Spleen (tissue), 11 donors: Measurements from ENCODE around the gene FAM53B. TPM values are rescaled to one million over a fixed set of nuclear protein-coding genes. Genes with fewer than 3 reads are reported as not detected.
A peak's percentile ranks its signal among the peaks of the same experiment; 100 is the strongest.

Experiments used
- DNase-seq: peaks from one replicate; pipeline ENCODE4 v3.0.0-alpha.2; 2020
- H3K27ac ChIP-seq, 8 donors: fragments of 200-600 bp; sonication (generic) in 7 of 8; 1 replicate in 4 of 8; 2 replicates in 4 of 8; pipeline versions ENCODE4 v1.5.0 to v1.8.0; 2016 to 2021; ENCODE audit warnings: inconsistent platforms in 4 of 8, mild to moderate bottlenecking in 4 of 8, moderate library complexity in 1 of 8
- H3K27me3 ChIP-seq, 7 donors: fragments of 200-600 bp; sonication (generic) in 6 of 7; replicated peaks in 1 of 7; 1 replicate in 4 of 7; 2 replicates in 3 of 7; pipeline versions ENCODE4 v1.5.0 to v1.8.0; 2016 to 2021; ENCODE audit warnings: inconsistent platforms in 3 of 7, mild to moderate bottlenecking in 1 of 7
- H3K36me3 ChIP-seq, 6 donors: fragments of 200-600 bp; sonication (generic) in 5 of 6; 1 replicate in 4 of 6; 2 replicates in 2 of 6; pipeline versions ENCODE4 v1.5.0 to v1.8.0; 2016 to 2021; ENCODE audit warnings: inconsistent platforms in 2 of 6
- H3K4me1 ChIP-seq, 6 donors: fragments of 200-600 bp; sonication (generic) in 5 of 6; 1 replicate in 3 of 6; 2 replicates in 3 of 6; pipeline versions ENCODE4 v1.5.0 to v1.8.0; 2016 to 2021; ENCODE audit warnings: inconsistent platforms in 3 of 6
- H3K4me3 ChIP-seq, 8 donors: fragments of 200-600 bp; sonication (generic) in 7 of 8; 1 replicate in 4 of 8; 2 replicates in 4 of 8; pipeline versions ENCODE4 v1.5.0 to v1.8.0; 2016 to 2021; ENCODE audit warnings: inconsistent platforms in 4 of 8, mild to moderate bottlenecking in 4 of 8, moderate library complexity in 2 of 8
- H3K9me3 ChIP-seq, 8 donors: fragments of 200-600 bp; sonication (generic) in 7 of 8; 1 replicate in 4 of 8; 2 replicates in 4 of 8; pipeline versions ENCODE4 v1.5.0 to v1.8.0; 2016 to 2021; ENCODE audit warnings: inconsistent platforms in 4 of 8
- POLR2A ChIP-seq, 3 donors: fragments of 450-650 bp; IDR thresholded peaks; one replicate each; pipeline ENCODE4 v1.5.1; 2017; ENCODE audit warnings: antibody characterized with exemption in 3 of 3, mild to moderate bottlenecking in 1 of 3
- POLR2AphosphoS5 ChIP-seq, 3 donors: sonication (generic); formaldehyde crosslinking; IDR thresholded peaks; one replicate each; pipeline ENCODE4 v1.5.1; 2017; ENCODE audit warnings: antibody characterized with exemption in 3 of 3
- WGBS, 5 donors: extraction: QIAGEN DNeasy Blood & Tissue Kit in 3 of 5; methylation state at CpG; one replicate each; pipeline versions ENCODE4 v1.1.5 to v1.1.7; 2013 to 2018; 5-methylcytosine and 5-hydroxymethylcytosine counted together
- intact Hi-C: fragments of 100-400 bp; cut with DNase I; formaldehyde crosslinking; loops from one replicate; pipeline ENCODE4 v1.15.0; 2023; ENCODE audit warnings: low total_unique reads
- polyA plus RNA-seq, 3 donors: library from polyadenylated mRNA; stranded (reverse); fragments of 200-250 nt; gene quantifications; one replicate each; pipeline ENCODE4 v1.2.1, GENCODE V29; 2013
- total RNA-seq, 7 donors: library from RNA; depleted of rRNA in 3 of 7; stranded (reverse); fragments of >200 nt in 3 of 7; fragmentation: NEBNext Ultra II Directional in 4 of 7; extraction: Animal tissue kit (Norgen Biotek cat#: 25700) in 4 of 7; gene quantifications; one replicate each; pipeline versions ENCODE4 v1.1.0 to v1.2.1, GENCODE V29; 2016 to 2021
- TF ChIP-seq, protein P1 (sequence below), 11 experiments: fragments of 200-600 bp in 7 of 11; fragments of 450-650 bp in 4 of 11; sonication (generic) in 4 of 11; IDR thresholded peaks in 8 of 11; conservative IDR thresholded peaks in 3 of 11; 1 replicate in 7 of 11; 2 replicates in 4 of 11; pipeline versions ENCODE4 v1.4.0 to v1.8.0; 2016 to 2021; ENCODE audit warnings: antibody characterized with exemption in 11 of 11, inconsistent platforms in 4 of 11, mild to moderate bottlenecking in 1 of 11
- donor health status: healthy with polysubstance abuse.
- donor health status: DM: no; HTN: no; CAD: no; lungs with moderate emphysema.
- donor health status: DM: no; HTN: no; CAD: no.
- donor health status: Bipolar disorder and iron deficiency.
- donor health status: healthy.
- donor health status: DM: no; HTN: no; CAD: no.
- donor health status: DM: yes; HTN: yes; CAD: no.

The FAM53B gene
- total and polyA plus RNA-seq, 10 donors: 13.3 to 94.0 (median 56.2) TPM

GRCh38 chr10:124695259-124695658 lies 48.9 kb downstream of the FAM53B start:
- no peak for TF ChIP-seq POLR2AphosphoS5 (IDR thresholded peaks at IDR 0.05)
- TF ChIP-seq, protein P1, sequence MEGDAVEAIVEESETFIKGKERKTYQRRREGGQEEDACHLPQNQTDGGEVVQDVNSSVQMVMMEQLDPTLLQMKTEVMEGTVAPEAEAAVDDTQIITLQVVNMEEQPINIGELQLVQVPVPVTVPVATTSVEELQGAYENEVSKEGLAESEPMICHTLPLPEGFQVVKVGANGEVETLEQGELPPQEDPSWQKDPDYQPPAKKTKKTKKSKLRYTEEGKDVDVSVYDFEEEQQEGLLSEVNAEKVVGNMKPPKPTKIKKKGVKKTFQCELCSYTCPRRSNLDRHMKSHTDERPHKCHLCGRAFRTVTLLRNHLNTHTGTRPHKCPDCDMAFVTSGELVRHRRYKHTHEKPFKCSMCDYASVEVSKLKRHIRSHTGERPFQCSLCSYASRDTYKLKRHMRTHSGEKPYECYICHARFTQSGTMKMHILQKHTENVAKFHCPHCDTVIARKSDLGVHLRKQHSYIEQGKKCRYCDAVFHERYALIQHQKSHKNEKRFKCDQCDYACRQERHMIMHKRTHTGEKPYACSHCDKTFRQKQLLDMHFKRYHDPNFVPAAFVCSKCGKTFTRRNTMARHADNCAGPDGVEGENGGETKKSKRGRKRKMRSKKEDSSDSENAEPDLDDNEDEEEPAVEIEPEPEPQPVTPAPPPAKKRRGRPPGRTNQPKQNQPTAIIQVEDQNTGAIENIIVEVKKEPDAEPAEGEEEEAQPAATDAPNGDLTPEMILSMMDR (IDR thresholded peaks at IDR 0.05 in 8 of 11, conservative IDR thresholded peaks at IDR 0.05 in 3 of 11): no peak
- no peak for TF ChIP-seq POLR2A (IDR thresholded peaks at IDR 0.05)
- Histone ChIP-seq H3K36me3 (peaks cover 0 to 79% (median 20%) of the 10 kb centered on the region in 6 donors), H3K4me3 (no peak overlapping the region), H3K27ac (peak overlapping the region; percentile 57 to 95 (median 88)), H3K4me1 (peaks cover 39 to 100% (median 86%) of the 10 kb centered on the region in 6 donors), H3K9me3 (no peaks in the 10 kb centered on the region), H3K27me3 (no peaks in the 10 kb centered on the region)
- intact Hi-C loops: no loop called here
- WGBS, 5 donors: 86 to 92% (median 91%) methylated on average over 3 of the region's 3 CpGs
- no peak for DNase-seq

- intact Hi-C loops: no loop called here
- Histone ChIP-seq H3K4me1 (peaks cover 33 to 100% (median 86%) of the 10 kb centered on the region in 6 donors), H3K9me3 (no peaks in the 10 kb centered on the region), H3K27me3 (no peaks in the 10 kb centered on the region), H3K36me3 (peaks cover 0 to 80% (median 23%) of the 10 kb centered on the region in 6 donors), H3K4me3 (peak overlapping the region in 1 of 8 donors; percentile 7), H3K27ac (peak overlapping the region; percentile 57 to 95 (median 88))
- TF ChIP-seq, protein P1 (IDR thresholded peaks at IDR 0.05 in 8 of 11, conservative IDR thresholded peaks at IDR 0.05 in 3 of 11): no peak
- TF ChIP-seq POLR2AphosphoS5 (IDR thresholded peaks at IDR 0.05): peak in 1 of 3 donors; percentile 18
- DNase-seq: peak; percentile 69
- 84 to 94% (median 90%) methylated on average over 12 to 14 of the region's 14 CpGs for WGBS, 5 donors
These were observed 49.5 kb downstream of the FAM53B start for GRCh38 chr10:124694481-124695220.

DNA sequence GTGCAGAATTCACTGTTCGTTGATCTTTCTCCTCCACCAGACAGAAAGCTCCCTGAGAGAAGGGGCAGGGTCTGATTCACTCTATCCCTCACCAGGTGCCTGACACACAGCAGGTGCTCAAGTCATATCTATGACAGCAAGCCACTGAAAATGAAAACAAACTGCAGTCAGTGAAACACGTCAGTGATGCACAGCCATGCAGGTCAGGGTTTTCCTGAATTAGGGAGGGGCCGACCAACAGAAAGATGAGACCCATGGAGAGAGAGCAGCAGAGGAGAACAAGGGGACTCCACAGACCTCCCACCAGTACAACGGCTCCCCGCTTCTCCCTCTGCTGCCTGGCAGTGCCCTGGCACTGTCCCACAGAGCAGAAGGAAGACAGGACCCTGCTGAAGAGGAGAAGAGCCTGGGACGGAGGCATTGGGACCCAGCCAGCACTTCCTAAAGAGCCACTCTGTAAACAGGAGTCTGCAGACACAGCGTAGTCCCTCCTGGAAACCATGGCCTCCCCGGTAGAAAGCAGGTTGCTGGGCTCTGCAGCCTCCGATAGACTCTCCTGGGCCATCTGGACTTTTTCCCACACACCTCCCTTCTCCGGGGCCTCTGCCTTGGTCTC lies 50.3 kb downstream of the FAM53B start:
- Histone ChIP-seq H3K9me3 (no peaks in the 10 kb centered on the region), H3K4me1 (peaks cover 26 to 100% (median 86%) of the 10 kb centered on the region in 6 donors), H3K4me3 (peak overlapping the region in 1 of 8 donors; percentile 7), H3K36me3 (peaks cover 0 to 80% (median 25%) of the 10 kb centered on the region in 6 donors), H3K27ac (peak overlapping the region; percentile 57 to 95 (median 88)), H3K27me3 (no peaks in the 10 kb centered on the region)
- peak; percentile 56 for DNase-seq
- intact Hi-C loops: no loop called here
- TF ChIP-seq, protein P1 (IDR thresholded peaks at IDR 0.05 in 8 of 11, conservative IDR thresholded peaks at IDR 0.05 in 3 of 11): no peak
- TF ChIP-seq POLR2AphosphoS5 (IDR thresholded peaks at IDR 0.05) (no peak), POLR2A (IDR thresholded peaks at IDR 0.05) (no peak)
- WGBS, 5 donors: 58 to 72% (median 67%) methylated on average over 8 to 10 of the region's 10 CpGs

DNA sequence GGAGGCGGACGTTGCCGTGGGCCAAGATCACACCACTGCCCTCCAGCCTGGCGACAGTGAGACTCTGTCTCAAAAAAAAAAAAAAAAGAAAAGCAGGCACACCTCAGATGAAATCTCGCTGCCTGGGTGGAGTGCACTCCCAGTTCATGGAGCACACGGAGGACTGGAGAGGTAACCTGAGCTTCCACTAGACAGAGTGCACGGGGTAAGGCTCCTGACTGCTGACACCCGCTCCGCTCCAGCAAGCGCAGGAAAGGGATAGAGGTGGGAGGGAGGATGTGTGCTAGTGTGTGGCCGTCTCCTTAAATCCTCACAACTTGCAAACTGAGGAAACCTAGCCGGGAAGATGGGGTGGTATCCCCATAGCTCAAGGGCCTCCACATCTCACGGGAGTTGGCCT lies 50.8 kb downstream of the FAM53B start:
- H3K4me1 ChIP-seq: peaks cover 25 to 100% (median 86%) of the 10 kb centered on the region in 6 donors
- peaks cover 0 to 81% (median 25%) of the 10 kb centered on the region in 6 donors for H3K36me3 ChIP-seq
- TF ChIP-seq POLR2A (IDR thresholded peaks at IDR 0.05): no peak
- TF ChIP-seq, protein P1 (IDR thresholded peaks at IDR 0.05 in 8 of 11, conservative IDR thresholded peaks at IDR 0.05 in 3 of 11): no peak
- TF ChIP-seq POLR2AphosphoS5 (IDR thresholded peaks at IDR 0.05): no peak

More for the DNA sequence above, 50.8 kb downstream of the FAM53B start:
- Histone ChIP-seq H3K27ac (peak overlapping the region in 5 of 8 donors; percentile 87 to 95 (median 89)), H3K27me3 (no peaks in the 10 kb centered on the region), H3K4me3 (no peak overlapping the region), H3K9me3 (no peaks in the 10 kb centered on the region)
- 90 to 97% (median 93%) methylated on average over 13 of the region's 13 CpGs for WGBS, 5 donors
- DNase-seq: no peak
- intact Hi-C loops: no loop called here
